HL-60 (cell line): ENCODE results near the gene STX4.

ENCODE experiments used
- DNase-seq, 2 experiments: peaks; one replicate each; pipeline ENCODE4 v3.0.0-alpha.2; 2010 to 2020; ENCODE audit warnings: low read depth in 1 of 2, low spot score in 1 of 2
- H3K27ac ChIP-seq: fragments of 250-450 bp; sonication (Bioruptor Pico); replicated peaks from 2 replicates; pipeline ENCODE4 v1.5.1; 2020; ENCODE audit warnings: mild to moderate bottlenecking, moderate library complexity
- H3K27me3 ChIP-seq: fragments of 250-450 bp; sonication (Bioruptor Pico); 2 replicates; pipeline ENCODE4 v1.5.1; 2021; ENCODE audit warnings: mild to moderate bottlenecking, moderate library complexity; ENCODE audit not compliant: insufficient read depth, poor library complexity, severe bottlenecking
- H3K4me3 ChIP-seq: replicated peaks from 2 replicates; pipeline ENCODE4 v1.5.1; 2011; ENCODE audit warnings: mild to moderate bottlenecking, control low read depth, low read length; ENCODE audit not compliant: insufficient read depth
- CTCF ChIP-seq: IDR thresholded peaks from one replicate; pipeline ENCODE4 v1.5.1; 2011; ENCODE audit warnings: low read length, control low read depth, inconsistent platforms; ENCODE audit not compliant: insufficient read depth
- GABPA ChIP-seq: IDR thresholded peaks from 2 replicates; pipeline ENCODE4 v1.6.1; 2012; ENCODE audit warnings: low read depth
- POLR2AphosphoS5 ChIP-seq: IDR thresholded peaks from 2 replicates; pipeline ENCODE4 v1.6.1; 2012; ENCODE audit warnings: low read depth
- REST ChIP-seq: IDR thresholded peaks from 2 replicates; pipeline ENCODE4 v1.6.1; 2012; ENCODE audit warnings: low read depth; ENCODE audit not compliant: insufficient replicate concordance
- SPI1 ChIP-seq: IDR thresholded peaks from 2 replicates; pipeline ENCODE4 v1.6.1; 2012; ENCODE audit warnings: low read depth, mild to moderate bottlenecking, borderline replicate concordance

Gene STX4

DNA sequence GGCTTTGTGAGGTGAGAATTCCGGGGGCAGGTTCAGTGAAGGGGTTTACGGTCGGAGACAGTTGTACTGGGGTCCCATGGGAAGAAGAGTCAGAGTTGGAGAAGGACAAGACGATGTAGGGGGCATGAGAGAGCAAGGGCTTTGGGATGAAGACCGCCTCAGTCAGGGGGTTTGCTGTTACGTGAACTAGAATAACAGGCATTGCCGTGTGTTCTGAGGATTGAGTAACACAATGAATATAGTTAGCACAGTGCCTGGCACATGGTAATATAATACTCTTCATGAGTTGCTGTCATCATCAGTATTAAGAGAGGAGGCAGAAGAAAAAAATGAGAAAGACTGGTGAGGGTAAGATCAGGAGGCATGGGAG lies 41.4 kb downstream of the STX4 start:
- DNase-seq: no peak
- H3K4me3 ChIP-seq: peak overlapping the region; percentile 71
- peak overlapping the region; percentile 88 for H3K27ac ChIP-seq
- no peak for TF ChIP-seq POLR2AphosphoS5
- TF ChIP-seq GABPA: no peak
- TF ChIP-seq CTCF: no peak
- no peak for TF ChIP-seq SPI1
- TF ChIP-seq REST: no peak
- H3K27me3 ChIP-seq: no peaks in the 10 kb centered on the region

- Histone ChIP-seq H3K27ac (no peak overlapping the region), H3K4me3 (no peak overlapping the region), H3K27me3 (no peaks in the 10 kb centered on the region)
- no peak for DNase-seq
- TF ChIP-seq SPI1 (no peak), CTCF (no peak), GABPA (no peak), POLR2AphosphoS5 (no peak), REST (no peak)
These were observed 43.0 kb downstream of the STX4 start for GRCh38 chr16:31076319-31076718.

GRCh38 chr16:31077024-31077423 lies 43.7 kb downstream of the STX4 start:
- no peak for TF ChIP-seq SPI1
- TF ChIP-seq GABPA: no peak
- TF ChIP-seq REST: no peak
- TF ChIP-seq CTCF: no peak
- no peak for TF ChIP-seq POLR2AphosphoS5
- H3K27me3 ChIP-seq: no peaks in the 10 kb centered on the region
- no peak overlapping the region for H3K4me3 ChIP-seq
- DNase-seq: no peak
- no peak overlapping the region for H3K27ac ChIP-seq
